SKM-1 treated with dmso at 0.1 percent for 144 hours (cell line): ENCODE measurements around the gene PLCG2.
"Not testable (repeated sequence)": the region's sequence is repeated elsewhere in the genome, so short reads cannot be mapped to it uniquely, and the experiment has no call there.

ENCODE experiments used
- DNase-seq: peaks from one replicate; lab custom pipeline; 2025; ENCODE audit not compliant: unreplicated experiment; lab: John Stamatoyannopoulos, UW

Gene PLCG2

DNA sequence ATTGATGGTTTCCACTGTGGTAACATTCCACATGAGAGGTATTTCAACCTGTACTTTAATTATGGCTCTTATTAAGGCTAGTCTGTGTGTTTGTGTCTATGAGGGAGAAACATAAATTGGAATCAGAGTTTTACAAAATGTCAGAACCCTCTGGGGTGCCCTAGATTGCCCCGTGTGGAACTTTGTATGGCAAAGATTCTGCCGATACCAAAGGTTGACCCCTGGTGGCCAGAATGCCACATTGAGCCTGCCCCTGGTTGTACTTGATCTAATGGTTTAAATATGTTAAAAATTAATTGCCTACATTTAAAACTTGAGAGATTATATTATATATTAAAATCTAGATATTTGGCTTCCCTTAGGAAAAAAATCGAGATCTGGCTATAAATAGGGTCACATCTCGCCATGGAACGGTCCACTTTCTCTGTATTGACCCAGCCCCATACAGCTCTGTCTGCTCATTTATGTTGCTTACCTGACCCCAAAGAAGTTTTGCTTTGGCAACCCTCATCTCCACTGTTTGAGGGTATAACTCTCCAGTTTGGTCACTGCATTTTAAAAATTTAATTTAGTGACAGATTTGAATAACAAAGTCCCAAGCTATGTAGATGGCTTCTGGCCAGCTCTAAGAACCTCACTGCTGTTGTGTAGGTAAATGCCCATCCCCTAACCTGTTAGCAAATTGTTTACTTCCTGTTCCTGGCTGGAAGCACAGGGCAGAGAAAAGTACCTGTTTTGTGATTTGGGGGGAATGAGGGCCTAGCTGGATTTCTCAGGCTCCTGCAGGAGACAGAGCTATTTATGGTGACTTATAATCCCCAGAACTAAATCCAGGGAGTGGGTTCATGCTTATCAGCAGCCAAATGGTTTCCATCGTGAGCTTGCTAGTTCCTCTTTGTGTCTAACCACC, 95.0 kb downstream of the PLCG2 start:
- peak; percentile 40 for DNase-seq

- DNase-seq = no peak
Observed at GRCh38 chr16:81875461-81875860, 96.4 kb downstream of the PLCG2 start.

GRCh38 chr16:81876273-81876900, 97.3 kb downstream of the PLCG2 start:
- no peak for DNase-seq

GRCh38 chr16:81877490-81877889, 98.4 kb downstream of the PLCG2 start:
- not testable (repeated sequence) for DNase-seq

GRCh38 chr16:81878529-81878928, 99.4 kb downstream of the PLCG2 start:
- no peak for DNase-seq

DNA sequence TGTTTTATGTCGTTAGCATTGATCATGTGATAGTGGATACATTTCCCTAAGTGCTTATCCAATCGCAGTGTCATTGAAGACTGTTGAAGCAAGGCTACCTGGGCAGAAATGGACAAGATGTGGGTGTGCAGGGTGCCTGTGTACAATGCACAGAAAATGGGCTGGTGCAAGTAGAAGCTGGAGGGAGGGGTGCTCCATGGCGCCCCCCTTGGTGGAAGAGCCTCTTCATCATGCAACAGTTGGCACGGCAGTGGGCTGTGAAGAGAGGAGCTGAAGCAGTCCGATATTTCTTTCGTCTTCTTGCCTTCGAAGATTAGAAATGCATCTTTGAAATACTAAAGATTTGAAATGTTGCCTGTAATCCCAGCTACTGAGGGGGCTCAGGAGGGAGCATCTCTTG, 100.5 kb downstream of the PLCG2 start:
- peak; percentile 7 for DNase-seq

DNA sequence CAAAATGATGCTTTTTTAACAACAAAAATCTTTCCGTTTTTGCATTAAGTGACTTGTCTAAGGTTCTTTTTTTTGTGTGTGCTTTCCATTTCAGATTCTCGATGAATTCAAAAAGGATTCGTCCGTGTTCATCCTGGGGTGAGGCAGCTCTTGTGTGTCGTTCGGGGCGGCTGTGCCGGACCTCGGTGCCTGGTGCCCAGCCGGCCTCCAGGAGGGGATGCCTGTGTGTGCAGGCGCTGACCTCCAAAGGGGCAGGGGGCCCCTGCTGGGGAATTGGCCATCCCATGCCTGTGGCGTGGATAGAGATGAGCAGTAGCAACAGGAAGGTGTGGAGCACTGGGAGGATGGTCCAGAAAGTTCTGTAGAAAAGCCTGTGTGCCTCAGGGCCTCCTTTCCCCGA, 101.7 kb downstream of the PLCG2 start:
- DNase-seq = no peak

DNA sequence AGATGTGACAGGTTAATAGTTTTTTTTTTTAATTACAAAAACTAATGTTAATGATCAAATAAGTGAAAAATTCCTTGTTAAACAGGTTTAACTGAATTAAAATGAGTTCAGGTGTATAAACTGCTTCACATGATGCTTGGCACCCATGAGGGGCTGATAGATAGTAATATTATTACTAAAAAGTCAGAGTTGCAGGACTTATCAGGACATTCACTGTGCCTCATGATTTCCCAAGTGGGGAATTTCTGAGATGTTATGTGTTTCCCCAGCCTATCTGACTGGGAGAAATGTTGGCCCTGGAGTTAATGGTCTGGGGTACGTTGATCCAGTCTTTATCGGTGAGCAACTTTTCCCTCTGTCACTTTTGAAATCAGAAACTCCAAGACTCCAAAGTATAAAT, 102.1 kb downstream of the PLCG2 start:
- DNase-seq = no peak

GRCh38 chr16:81882559-81882958, 103.5 kb downstream of the PLCG2 start:
- no peak for DNase-seq

DNA sequence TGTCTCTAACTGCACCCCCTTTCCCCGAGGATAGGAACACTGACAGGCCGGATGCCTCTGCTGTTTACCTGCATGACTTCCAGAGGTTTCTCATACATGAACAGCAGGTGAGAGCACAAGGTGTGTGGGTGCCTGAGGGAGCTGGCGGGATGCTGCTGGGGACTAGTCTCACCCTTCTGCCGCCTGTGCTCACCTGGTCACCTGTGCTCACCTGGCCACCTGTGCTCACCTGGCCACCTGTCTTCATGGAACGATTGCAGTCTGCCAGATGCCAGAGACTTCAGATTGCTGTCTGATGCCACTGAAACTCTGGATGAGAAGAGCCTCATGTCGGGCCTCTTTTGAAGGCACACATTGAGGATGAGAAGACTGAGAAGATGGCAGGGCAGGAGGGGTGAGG, 104.1 kb downstream of the PLCG2 start:
- no peak for DNase-seq

- DNase-seq = peak; percentile 29
Observed at GRCh38 chr16:81885976-81886586, 107.0 kb downstream of the PLCG2 start.

- DNase-seq = no peak
Observed at GRCh38 chr16:81888520-81889394, 109.7 kb downstream of the PLCG2 start.

DNA sequence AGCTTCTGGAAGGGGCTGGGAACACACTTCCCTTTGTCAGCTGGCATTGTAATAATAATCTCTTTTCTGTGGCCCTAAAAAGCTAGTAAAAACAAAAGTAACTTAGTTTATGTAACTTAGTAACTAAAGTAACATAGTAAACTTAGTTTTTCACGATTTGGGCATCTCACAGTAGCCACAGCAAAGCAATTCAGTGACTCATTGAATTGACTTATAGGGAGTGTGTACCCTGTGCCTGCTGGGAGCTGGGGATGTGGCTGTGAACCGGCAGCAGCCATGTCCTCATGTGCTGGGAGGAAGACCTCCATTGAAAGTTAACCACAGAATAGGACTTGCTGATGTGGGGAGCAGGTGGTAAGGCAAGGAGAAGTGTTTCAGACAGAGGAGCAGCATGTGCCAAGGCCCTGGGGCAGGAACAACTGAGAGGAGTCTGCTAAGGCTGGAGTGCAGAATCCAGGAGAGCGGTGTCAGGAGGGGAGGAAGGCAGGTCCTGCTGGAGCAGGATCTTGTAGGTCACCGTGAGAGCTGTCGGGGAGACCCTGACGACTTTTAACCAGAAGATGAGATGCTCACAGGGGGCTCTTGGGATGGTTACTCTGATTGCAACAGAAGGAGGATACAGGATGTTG, 112.8 kb downstream of the PLCG2 start:
- DNase-seq = no peak

GRCh38 chr16:81894592-81894991, 115.5 kb downstream of the PLCG2 start:
- no peak for DNase-seq

DNA sequence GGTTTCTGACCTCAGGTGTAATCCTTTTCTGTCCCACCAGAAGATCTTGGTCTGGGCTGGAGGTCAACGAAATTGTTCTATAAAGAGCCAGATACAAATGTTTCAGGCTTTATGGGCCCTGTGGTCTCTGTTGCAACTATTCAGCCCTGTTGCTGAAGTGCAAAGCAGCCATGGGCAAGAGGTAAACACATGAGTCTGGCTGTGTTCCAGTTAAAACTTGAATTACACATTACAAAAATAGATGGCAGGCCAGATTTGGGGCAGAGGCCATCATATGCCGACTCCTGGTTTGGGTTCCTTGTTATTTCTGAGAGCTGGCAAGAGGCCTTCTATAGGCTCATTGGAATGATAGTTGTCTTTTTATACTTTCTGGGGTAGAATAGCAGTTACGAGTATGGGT, 117.8 kb downstream of the PLCG2 start:
- DNase-seq = no peak

DNA sequence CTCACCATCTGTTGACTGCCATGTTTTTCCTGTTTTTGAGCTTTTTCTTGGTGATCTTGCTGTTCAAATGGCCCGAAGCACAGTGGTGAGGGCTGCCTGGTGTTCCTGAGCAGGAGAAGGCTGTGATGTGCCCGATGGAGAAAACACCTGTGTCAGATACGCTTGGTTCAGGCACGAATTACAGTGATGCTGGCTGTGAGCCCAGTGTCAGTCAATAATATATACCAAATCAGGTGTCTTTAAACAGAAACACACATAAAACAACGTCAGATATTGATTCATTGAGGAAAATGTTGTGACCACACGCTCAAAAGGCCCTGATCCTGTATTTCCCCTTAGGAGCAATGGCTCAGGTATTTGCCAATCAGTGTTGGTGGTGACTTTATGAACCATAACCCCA, 120.5 kb downstream of the PLCG2 start:
- no peak for DNase-seq

DNA sequence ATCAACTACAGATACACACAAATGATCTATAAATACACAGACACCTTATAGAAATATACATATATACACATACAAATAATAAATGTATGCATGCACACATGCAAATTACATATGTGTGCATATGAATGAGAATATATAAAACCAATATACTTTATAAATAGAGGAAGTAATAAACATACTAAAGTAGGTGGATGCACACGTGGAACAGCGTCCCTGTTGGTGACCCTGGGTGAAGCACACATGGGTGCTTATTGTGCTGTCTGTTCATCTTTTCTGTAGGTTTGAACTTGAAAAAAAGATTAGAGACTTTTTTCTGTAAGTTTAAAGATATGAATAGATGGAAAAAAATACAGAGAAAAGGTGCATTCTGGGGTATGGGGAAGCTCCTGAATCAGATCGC, 120.9 kb downstream of the PLCG2 start:
- no peak for DNase-seq

DNA sequence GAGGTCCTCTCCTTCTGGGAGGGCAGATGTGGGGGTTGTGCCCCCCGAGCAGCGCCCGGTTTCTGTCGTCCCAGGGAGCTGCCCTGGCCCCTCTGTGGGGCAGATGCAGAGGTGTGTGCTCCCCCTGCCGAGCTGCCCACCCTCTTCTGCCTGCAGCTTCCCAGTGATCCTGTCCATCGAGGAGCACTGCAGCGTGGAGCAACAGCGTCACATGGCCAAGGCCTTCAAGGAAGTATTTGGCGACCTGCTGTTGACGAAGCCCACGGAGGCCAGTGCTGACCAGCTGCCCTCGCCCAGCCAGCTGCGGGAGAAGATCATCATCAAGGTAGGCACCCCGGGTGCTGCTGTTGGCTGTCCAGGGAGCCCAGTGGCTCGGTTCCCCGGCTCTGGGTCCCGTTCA, 121.4 kb downstream of the PLCG2 start:
- DNase-seq = no peak

GRCh38 chr16:81901484-81901883, 122.4 kb downstream of the PLCG2 start:
- no peak for DNase-seq

DNA sequence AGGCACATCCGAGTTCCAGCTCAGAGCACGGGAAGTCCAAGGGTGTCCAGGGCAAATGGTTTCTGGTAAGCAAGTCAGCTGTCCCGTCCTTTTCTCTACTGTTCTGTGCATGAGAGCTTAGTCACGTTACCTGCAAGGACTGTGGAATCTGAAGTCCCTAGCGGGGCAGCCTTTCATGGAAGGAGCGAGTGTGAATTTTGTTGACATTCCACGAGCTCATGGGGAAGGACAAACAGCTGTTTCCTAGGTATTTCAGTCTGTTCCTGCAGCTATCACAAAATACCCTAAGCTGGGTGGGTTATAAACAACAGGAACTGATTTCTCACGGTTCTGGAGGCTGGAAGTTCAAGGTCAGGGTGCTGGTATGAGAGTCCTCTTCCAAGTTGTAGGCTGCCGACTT, 122.9 kb downstream of the PLCG2 start:
- DNase-seq = no peak

- DNase-seq = no peak
Observed at GRCh38 chr16:81904320-81904719, 125.2 kb downstream of the PLCG2 start.
